Activated CD8-positive, alpha-beta memory T cell treated with anti-CD3 and anti-CD28 coated beads for 1 hour (primary cell): ENCODE measurements around the gene USP34.
"Not testable (repeated sequence)": the region's sequence is repeated elsewhere in the genome, so short reads cannot be mapped to it uniquely, and the experiment has no call there.

Source experiments
- DNase-seq, 2 donors: peaks; one replicate each; pipeline ENCODE4 v3.0.0-alpha.2; 2020; ENCODE audit warnings: low read depth in 1 of 2; ENCODE audit errors: extremely low read depth in 1 of 2

USP34 gene

GRCh38 chr2:61196671-61197070 is 274.2 kb downstream of the USP34 start:
- DNase-seq = no peak

GRCh38 chr2:61194646-61195045 is 276.2 kb downstream of the USP34 start:
- DNase-seq = not testable (repeated sequence)

GRCh38 chr2:61193670-61194561 is 277.0 kb downstream of the USP34 start:
- DNase-seq = no peak

GRCh38 chr2:61187085-61187484 is 283.8 kb downstream of the USP34 start:
- no peak for DNase-seq

GRCh38 chr2:61185231-61185728 is 285.6 kb downstream of the USP34 start:
- DNase-seq = no peak

- DNase-seq = no peak
These were observed 286.6 kb downstream of the USP34 start for GRCh38 chr2:61184263-61184662.

- DNase-seq = no peak
These were observed 287.1 kb downstream of the USP34 start for GRCh38 chr2:61183795-61184194.

GRCh38 chr2:61182059-61182383 is 288.9 kb downstream of the USP34 start:
- DNase-seq = no peak

GRCh38 chr2:61181382-61182058 is 289.4 kb downstream of the USP34 start:
- DNase-seq = no peak

- DNase-seq = no peak
These were observed 290.2 kb downstream of the USP34 start for GRCh38 chr2:61180686-61181085.

GRCh38 chr2:61179701-61180639 is 290.9 kb downstream of the USP34 start:
- DNase-seq = no peak

GRCh38 chr2:61178603-61179545 is 292.0 kb downstream of the USP34 start:
- DNase-seq = no peak

- peak; percentile 2 to 24 for DNase-seq
These were observed 292.9 kb downstream of the USP34 start for GRCh38 chr2:61177727-61178549.

- peak; percentile 65 to 94 for DNase-seq
These were observed 293.8 kb downstream of the USP34 start for GRCh38 chr2:61176755-61177726.

- DNase-seq = no peak
These were observed 295.9 kb downstream of the USP34 start for GRCh38 chr2:61175036-61175435.

- DNase-seq = no peak
These were observed 297.8 kb downstream of the USP34 start for GRCh38 chr2:61173116-61173515.

GRCh38 chr2:61172671-61173070 is 298.2 kb downstream of the USP34 start:
- DNase-seq = no peak

- no peak for DNase-seq
These were observed 303.3 kb downstream of the USP34 start for GRCh38 chr2:61167579-61167978.
